C4-2B (cell line): ENCODE measurements around the gene GATAD2A.

Experiments
- H3K27ac ChIP-seq: fragments of 450-650 bp; 2 replicates; pipeline ENCODE4 v1.5.1; 2017
- ZFX ChIP-seq: fragments of 450-650 bp; IDR thresholded peaks from 2 replicates; pipeline ENCODE4 v1.6.1; 2017
- TF ChIP-seq, protein P1 (sequence below): fragments of 450-650 bp; conservative IDR thresholded peaks from 2 replicates; pipeline ENCODE4 v1.5.1; 2017; ENCODE audit warnings: mild to moderate bottlenecking

The GATAD2A gene

DNA sequence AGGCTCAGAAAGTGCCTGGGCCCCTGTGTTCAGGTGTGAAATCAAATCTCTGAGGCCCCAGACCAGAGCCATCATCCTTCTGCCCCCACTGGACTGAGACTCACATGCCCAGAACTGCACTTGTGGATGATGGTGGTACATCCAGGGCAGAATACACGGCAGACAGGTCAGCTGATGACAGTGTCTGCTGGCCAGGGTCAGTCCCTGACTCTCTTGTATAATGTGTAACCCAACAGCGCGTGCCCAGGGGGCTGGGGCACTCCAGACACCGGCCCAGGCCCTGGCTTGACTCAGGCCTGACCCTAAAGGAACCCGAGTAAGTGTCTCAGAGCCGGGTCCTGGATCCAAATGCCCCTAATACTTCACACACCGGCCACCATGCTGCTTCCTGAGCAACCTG is 37.4 kb upstream of the GATAD2A start:
- H3K27ac ChIP-seq: no peak overlapping the region; the same call in 1 of the 2 replicates
- TF ChIP-seq, protein P1, sequence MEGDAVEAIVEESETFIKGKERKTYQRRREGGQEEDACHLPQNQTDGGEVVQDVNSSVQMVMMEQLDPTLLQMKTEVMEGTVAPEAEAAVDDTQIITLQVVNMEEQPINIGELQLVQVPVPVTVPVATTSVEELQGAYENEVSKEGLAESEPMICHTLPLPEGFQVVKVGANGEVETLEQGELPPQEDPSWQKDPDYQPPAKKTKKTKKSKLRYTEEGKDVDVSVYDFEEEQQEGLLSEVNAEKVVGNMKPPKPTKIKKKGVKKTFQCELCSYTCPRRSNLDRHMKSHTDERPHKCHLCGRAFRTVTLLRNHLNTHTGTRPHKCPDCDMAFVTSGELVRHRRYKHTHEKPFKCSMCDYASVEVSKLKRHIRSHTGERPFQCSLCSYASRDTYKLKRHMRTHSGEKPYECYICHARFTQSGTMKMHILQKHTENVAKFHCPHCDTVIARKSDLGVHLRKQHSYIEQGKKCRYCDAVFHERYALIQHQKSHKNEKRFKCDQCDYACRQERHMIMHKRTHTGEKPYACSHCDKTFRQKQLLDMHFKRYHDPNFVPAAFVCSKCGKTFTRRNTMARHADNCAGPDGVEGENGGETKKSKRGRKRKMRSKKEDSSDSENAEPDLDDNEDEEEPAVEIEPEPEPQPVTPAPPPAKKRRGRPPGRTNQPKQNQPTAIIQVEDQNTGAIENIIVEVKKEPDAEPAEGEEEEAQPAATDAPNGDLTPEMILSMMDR: no peak
- TF ChIP-seq ZFX: no peak

DNA sequence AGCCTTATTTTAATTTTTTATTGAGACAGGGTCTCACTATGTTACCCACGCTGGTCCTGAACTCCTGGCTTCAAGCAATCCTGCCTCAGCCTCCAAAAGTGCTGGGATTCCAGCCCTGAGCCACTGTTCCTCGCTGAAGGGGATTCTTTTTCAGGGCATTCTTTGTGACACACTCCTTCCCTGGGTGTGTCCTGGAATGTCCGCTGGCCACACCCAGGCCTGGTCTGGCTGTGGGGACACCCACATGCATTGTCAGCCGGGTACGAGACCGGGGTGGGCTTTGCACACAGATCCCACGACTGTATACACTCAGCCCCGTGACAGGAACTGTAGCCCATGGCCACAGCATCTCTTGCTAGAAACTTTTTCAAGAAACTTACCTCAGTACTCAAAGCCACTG is 34.4 kb upstream of the GATAD2A start:
- TF ChIP-seq, protein P1: no peak
- TF ChIP-seq ZFX: no peak
- no peak overlapping the region for H3K27ac ChIP-seq

DNA sequence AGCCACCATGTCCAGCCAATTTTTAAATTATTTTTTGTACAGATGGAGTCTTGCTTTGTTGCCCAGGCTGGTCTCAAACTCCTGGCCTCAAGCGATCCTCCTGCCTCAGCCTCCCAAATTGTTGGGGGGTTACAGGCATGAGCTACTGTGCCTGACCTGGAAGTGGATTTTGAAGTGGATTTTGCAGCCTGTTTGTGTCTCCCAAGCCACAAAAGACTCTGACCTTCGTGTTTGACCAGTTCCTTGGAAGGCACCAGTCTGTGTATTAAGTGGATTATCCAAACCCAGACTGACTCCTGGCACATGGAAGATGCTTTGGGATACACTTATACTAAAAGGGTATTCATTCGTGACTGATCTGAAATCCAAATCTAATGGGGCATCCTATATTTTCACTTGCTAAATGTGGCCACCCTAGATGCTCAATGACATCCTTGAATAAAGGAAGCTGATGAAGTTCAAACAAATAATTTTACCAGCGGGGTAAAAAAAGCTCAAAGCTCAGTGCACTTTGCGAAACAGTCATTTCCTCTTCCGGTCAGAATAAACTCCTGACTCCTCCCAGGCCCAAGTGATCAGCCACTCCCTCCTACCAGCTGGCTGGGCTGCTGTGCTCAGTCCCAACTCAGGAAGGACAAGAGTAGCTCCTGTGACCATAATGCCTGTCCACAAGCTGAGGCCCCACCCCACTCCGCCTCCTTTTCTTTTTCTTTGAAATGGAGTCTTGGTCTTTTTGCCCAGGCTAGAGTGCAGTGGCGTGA is 32.6 kb upstream of the GATAD2A start:
- H3K27ac ChIP-seq: no peak overlapping the region
- TF ChIP-seq ZFX: no peak
- TF ChIP-seq, protein P1: no peak

DNA sequence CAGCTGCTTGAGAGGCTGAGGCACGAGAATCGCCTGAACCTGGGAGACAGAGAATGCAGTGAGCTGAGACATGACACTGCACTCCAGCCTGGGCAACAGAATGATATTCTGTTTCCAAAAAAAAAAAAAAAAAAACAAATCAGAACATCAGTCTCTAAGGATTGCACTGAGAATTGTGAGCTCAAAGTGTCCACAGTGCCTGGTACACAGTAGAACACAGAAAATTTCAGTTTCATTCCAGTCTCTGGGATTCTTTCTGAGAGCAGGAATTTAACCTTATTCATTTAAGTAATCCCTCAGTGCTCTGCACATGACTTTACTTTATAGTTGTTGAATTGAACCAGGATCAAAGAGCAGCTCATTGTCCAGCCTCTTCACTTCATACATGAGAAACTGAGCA is 25.9 kb upstream of the GATAD2A start:
- H3K27ac ChIP-seq: peak overlapping the region; percentile 73
- TF ChIP-seq, protein P1: no peak
- TF ChIP-seq ZFX: no peak

DNA sequence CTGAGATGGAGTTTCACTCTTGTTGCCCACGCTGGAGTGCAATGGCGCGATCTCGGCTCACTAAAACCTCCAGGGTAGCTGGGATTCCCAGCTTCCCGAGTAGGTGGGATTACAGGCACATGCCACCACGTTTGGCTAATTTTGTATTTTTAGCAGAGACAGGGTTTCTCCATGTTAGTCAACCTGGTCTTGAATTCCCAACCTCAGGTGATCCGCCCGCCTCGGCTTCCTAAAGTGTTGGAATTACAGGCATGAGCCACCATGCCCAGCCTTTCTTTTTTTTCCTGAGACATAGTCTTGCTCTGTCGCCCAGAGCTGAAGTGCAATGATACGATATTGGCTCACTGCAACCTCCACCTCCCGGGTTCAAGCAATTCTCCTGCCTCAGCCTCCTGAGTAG is 25.2 kb upstream of the GATAD2A start:
- H3K27ac ChIP-seq: peak overlapping the region; percentile 73

DNA sequence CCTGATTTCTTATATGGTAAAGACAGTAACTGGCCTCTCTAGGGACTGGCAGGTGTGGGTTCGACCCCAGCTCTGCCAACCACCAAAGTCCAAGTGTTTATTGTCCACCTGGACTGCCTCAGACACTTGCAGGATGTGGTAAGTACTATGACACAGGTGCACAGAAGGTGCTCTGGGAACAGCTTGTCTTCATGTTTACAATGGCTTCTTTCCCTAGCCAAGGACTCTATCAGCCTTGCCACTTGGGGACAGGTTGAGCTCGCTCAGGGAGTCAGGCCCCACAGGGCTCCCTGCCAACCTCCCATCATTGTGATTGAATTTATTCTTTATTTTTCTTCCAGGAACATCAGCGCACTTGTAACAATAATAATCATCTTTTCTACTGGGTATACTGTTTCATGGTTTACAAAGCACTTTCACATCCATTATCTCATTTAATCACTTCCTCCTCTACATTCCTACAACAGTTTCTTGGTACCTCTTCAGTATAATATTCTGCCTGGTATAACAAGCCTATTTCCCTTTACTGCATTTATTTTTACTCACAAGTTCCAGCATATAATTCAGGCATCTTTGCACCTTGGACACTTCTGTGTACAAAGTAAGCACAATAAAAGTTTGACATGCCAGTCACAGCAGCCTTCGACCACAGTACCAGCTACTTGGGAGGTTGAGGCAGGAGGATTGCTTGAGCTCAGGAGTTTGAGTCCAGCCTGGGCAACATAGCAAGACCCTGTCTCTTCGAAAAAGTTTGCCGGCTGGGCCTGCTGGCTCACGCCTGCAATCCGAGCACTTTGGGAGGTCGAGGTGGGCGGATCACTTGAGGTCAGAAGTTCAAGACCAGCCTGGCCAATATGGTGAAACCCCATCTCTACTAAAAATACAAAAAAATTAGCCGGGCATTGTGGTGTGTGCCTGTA is 24.2 kb upstream of the GATAD2A start:
- peak overlapping the region; percentile 73 for H3K27ac ChIP-seq
- TF ChIP-seq ZFX: no peak
- TF ChIP-seq, protein P1: no peak

DNA sequence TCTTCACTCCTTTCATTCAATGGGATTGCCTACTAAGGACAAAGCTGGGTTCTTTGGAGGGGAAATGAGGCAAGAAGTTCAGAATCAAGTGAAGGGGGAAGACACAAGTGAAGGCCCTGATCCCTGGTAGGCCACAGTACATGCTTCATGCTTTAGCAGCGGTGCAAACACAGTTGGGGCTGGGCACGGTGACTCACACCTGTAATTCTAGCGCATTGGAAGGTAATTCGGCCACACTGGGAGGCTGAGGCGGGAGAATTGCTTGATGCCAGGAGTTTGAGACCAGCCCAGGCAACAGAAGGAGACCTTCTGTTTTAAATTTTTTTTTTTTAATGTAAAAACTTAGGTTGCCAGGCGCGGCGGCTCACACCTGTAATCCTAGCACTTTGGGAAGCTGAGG is 23.4 kb upstream of the GATAD2A start:
- TF ChIP-seq, protein P1: no peak
- TF ChIP-seq ZFX: no peak
- peak overlapping the region; percentile 73 for H3K27ac ChIP-seq
